HepG2 (cell line): ENCODE data around the gene ATP10A. TPM values are rescaled to one million over a fixed set of nuclear protein-coding genes. Genes with fewer than 3 reads are reported as not detected.
A peak's percentile ranks its signal among the peaks of the same experiment; 100 is the strongest.

Experiments
- ATAC-seq: fragments of 200-7000 bp; cut with Tn5 transposase; 3 replicates; pipeline ENCODE4 v1.9.1; 2020; ENCODE audit warnings: mild to moderate bottlenecking, moderate library complexity
- BruUV-seq: library from RNA; stranded (reverse); fragments of 400-500 nt; replicated peaks from 2 replicates; lab custom pipeline; 2021; lab: Mats Ljungman, UMichigan
- CTCF ChIA-PET: fragments of 300-600 bp; formaldehyde crosslinking; extraction: SDS; loops from one replicate; lab custom pipeline; 2021; ENCODE audit warnings: low total read pairs, inconsistent platforms, low intra/inter-chr PET ratio; lab: Yijun Ruan, JAX
- POLR2A ChIA-PET: fragments of 350-600 bp; sonication (Branson Sonifier 250); formaldehyde crosslinking; loops from one replicate; lab custom pipeline; 2020; ENCODE audit warnings: antibody characterized with exemption, inconsistent platforms; lab: Yijun Ruan, JAX
- DNase-seq: peaks from one replicate; pipeline ENCODE4 v3.0.0-alpha.2; 2015; ENCODE audit warnings: low spot score
- FAIRE-seq: peaks from 3 replicates; lab custom pipeline; 2011; peaks lifted over from hg19 to GRCh38; lab: Jason Lieb, UNC
- H2AFZ ChIP-seq: one replicate; pipeline ENCODE4 v1.6.1; 2011; ENCODE audit warnings: low read length, inconsistent platforms
- H3K27ac ChIP-seq: fragments of 300-600 bp; 3 replicates; pipeline ENCODE4 v1.8.0; 2011; ENCODE audit warnings: mixed run types, mild to moderate bottlenecking, mixed read lengths, low read length, inconsistent platforms; ENCODE audit not compliant: insufficient read depth; ENCODE audit errors: extremely low read length
- H3K27me3 ChIP-seq, 2 experiments: fragments of 200-600 bp in 1 of 2; 2 replicates in 1 of 2; 3 replicates in 1 of 2; pipeline versions ENCODE4 v1.6.0 to v1.8.0; 2011; ENCODE audit warnings: low read length in 2 of 2, mild to moderate bottlenecking in 2 of 2, moderate library complexity in 2 of 2, inconsistent platforms in 1 of 2; ENCODE audit not compliant: insufficient read depth in 2 of 2, control insufficient read depth in 1 of 2
- H3K36me3 ChIP-seq, 2 experiments: fragments of 200-600 bp in 1 of 2; replicated peaks in 1 of 2; 2 replicates in 1 of 2; 3 replicates in 1 of 2; pipeline versions ENCODE4 v1.5.1 to v1.8.0; 2011; ENCODE audit warnings: low read length in 2 of 2, inconsistent platforms in 1 of 2; ENCODE audit not compliant: insufficient read depth in 2 of 2, control insufficient read depth in 1 of 2
- H3K4me1 ChIP-seq: 2 replicates; pipeline ENCODE4 v1.5.1; 2012; ENCODE audit warnings: low read length, inconsistent platforms; ENCODE audit not compliant: insufficient read depth
- H3K4me2 ChIP-seq: 2 replicates; pipeline ENCODE4 v1.6.0; 2011; ENCODE audit warnings: low read depth, low read length, inconsistent platforms
- H3K4me3 ChIP-seq, 3 experiments: fragments of 200-600 bp in 1 of 3; sonication (generic), shearing (Covaris generic) in 1 of 3; replicated peaks in 1 of 3; 2 replicates each; pipeline ENCODE4 v1.5.1; 2011 to 2016; ENCODE audit warnings: low read length in 3 of 3, inconsistent platforms in 2 of 3, low read depth in 2 of 3, mild to moderate bottlenecking in 2 of 3, control low read depth in 1 of 3, mixed read lengths in 1 of 3; ENCODE audit not compliant: insufficient read depth in 1 of 3
- H3K79me2 ChIP-seq: one replicate; pipeline ENCODE4 v1.6.1; 2011; ENCODE audit warnings: low read length, inconsistent platforms; ENCODE audit not compliant: insufficient read depth
- H3K9ac ChIP-seq: 2 replicates; pipeline ENCODE4 v1.6.0; 2011; ENCODE audit warnings: mild to moderate bottlenecking, low read depth, low read length, inconsistent platforms; ENCODE audit not compliant: insufficient read depth
- H3K9me3 ChIP-seq: 2 replicates; pipeline ENCODE4 v1.5.1; 2012; ENCODE audit warnings: mild to moderate bottlenecking, low read length
- H4K20me1 ChIP-seq: 2 replicates; pipeline ENCODE4 v1.6.0; 2011; ENCODE audit warnings: inconsistent platforms, mild to moderate bottlenecking, low read length, moderate library complexity; ENCODE audit not compliant: insufficient read depth
- ARNT2 ChIP-seq: sonication (generic); formaldehyde crosslinking; IDR thresholded peaks from 2 replicates; pipeline ENCODE4 v1.8.0; 2022; ENCODE audit warnings: mild to moderate bottlenecking, low read depth, missing genetic modification reagents, moderate library complexity
- ATF7 ChIP-seq, 2 experiments: fragments of 450-650 bp in 1 of 2; sonication (generic) in 1 of 2; formaldehyde crosslinking in 1 of 2; IDR thresholded peaks; 2 replicates each; pipeline versions ENCODE4 v1.4.0 to v1.6.1; 2016 to 2020; ENCODE audit warnings: antibody characterized with exemption in 1 of 2, mild to moderate bottlenecking in 1 of 2, missing genetic modification reagents in 1 of 2
- CREB1 ChIP-seq, 2 experiments: fragments of 450-650 bp in 1 of 2; IDR thresholded peaks; 2 replicates each; pipeline ENCODE4 v1.6.1; 2016 to 2017; ENCODE audit warnings: control low read depth in 1 of 2, mild to moderate bottlenecking in 1 of 2, missing compliant biosample characterization in 1 of 2, missing genetic modification characterization in 1 of 2
- DNMT3B ChIP-seq: conservative IDR thresholded peaks from 2 replicates; pipeline ENCODE4 v1.6.1; 2016; ENCODE audit warnings: missing biosample characterization, control low read depth
- KLF11 ChIP-seq: IDR thresholded peaks from 2 replicates; pipeline ENCODE4 v1.6.1; 2016; ENCODE audit warnings: missing compliant biosample characterization
- MXD3 ChIP-seq: IDR thresholded peaks from 2 replicates; pipeline ENCODE4 v1.6.1; 2016; ENCODE audit warnings: mild to moderate bottlenecking, missing biosample characterization, missing genetic modification reagents
- NFATC3 ChIP-seq: sonication (generic); formaldehyde crosslinking; IDR thresholded peaks from 2 replicates; pipeline ENCODE4 v1.5.1; 2020; ENCODE audit warnings: mild to moderate bottlenecking, missing genetic modification reagents
- YEATS4 ChIP-seq: sonication (generic); formaldehyde crosslinking; IDR thresholded peaks from 2 replicates; pipeline ENCODE4 v1.4.0; 2020; ENCODE audit warnings: missing genetic modification reagents, borderline replicate concordance
- ZNF574 ChIP-seq: sonication (generic); formaldehyde crosslinking; IDR thresholded peaks from 2 replicates; pipeline ENCODE4 v1.4.0; 2020; ENCODE audit warnings: missing genetic modification reagents
- ZNF792 ChIP-seq: IDR thresholded peaks from 2 replicates; pipeline ENCODE4 v1.6.1; 2016
- WGBS: methylation state at CpG from one replicate; pipeline ENCODE4 v1.1.6; 2017; ENCODE audit warnings: low lambda C conversion rate; 5-methylcytosine and 5-hydroxymethylcytosine counted together
- in situ Hi-C: cut with HindIII; loops from 2 replicates; pipeline ENCODE4 v1.10.0; 2017; ENCODE audit warnings: low pct_unique_long_range_greater_than_20kb; ENCODE audit not compliant: extremely low pct_ligation_motif_present
- intact Hi-C: fragments of 100-400 bp; cut with micrococcal nuclease; formaldehyde crosslinking; loops from one replicate; pipeline ENCODE4 v1.10.0; 2022; ENCODE audit not compliant: unreplicated experiment
- polyA plus RNA-seq, 8 experiments: library from polyadenylated mRNA; depleted of rRNA in 3 of 8; stranded (reverse) in 7 of 8; unstranded in 1 of 8; fragments of >200 nt; fragmentation: Illumina TruSeq in 4 of 8; extraction: Trizol in 4 of 8; gene quantifications; 2 replicates each; pipeline versions ENCODE4 v1.2.1 to v1.2.3, GENCODE V29; 2011 to 2016; ENCODE audit warnings: low read depth in 4 of 8, missing spikeins in 1 of 8, mixed read lengths in 1 of 8; ENCODE audit not compliant: insufficient read depth in 1 of 8
- total RNA-seq, 5 experiments: library from RNA; depleted of rRNA; stranded (reverse); fragments of >200 nt; fragmentation: Illumina TruSeq; extraction: Trizol; gene quantifications; 2 replicates each; pipeline ENCODE4 v1.2.3, GENCODE V29; 2016; ENCODE audit warnings: low read depth in 1 of 5
- TF ChIP-seq, protein P1 (sequence below): sonication (generic); formaldehyde crosslinking; IDR thresholded peaks from 2 replicates; pipeline ENCODE4 v1.8.0; 2023; ENCODE audit warnings: mild to moderate bottlenecking, missing genetic modification reagents

ATP10A gene
- total and polyA plus RNA-seq, 2 of the 13 experiments (the other 11 are each of a cell fraction or from before 2014, with no cell fraction given), result 0.58 to 4.2 TPM

- Histone ChIP-seq H3K4me3 (no peak overlapping the region), H3K27me3 (no peaks in the 10 kb centered on the region), H3K27ac (no peak overlapping the region), H3K9me3 (no peaks in the 10 kb centered on the region), H3K4me1 (no peaks in the 10 kb centered on the region), H3K4me2 (no peak overlapping the region), H3K36me3 (no peaks in the 10 kb centered on the region), H2AFZ (no peak overlapping the region), H4K20me1 (no peaks in the 10 kb centered on the region), H3K79me2 (no peaks in the 10 kb centered on the region), H3K9ac (no peak overlapping the region)
- ATAC-seq, result no peak
- intact Hi-C loops, result no loop called here
- no peak for DNase-seq
- ChIA-PET CTCF (no interaction called here), POLR2A (no interaction called here)
- in situ Hi-C loops, result no loop called here
- FAIRE-seq, result no peak
- no TSS peak for BruUV-seq
- TF ChIP-seq KLF11 (CRISPR knock-in tag), result no peak
- no peak for TF ChIP-seq DNMT3B (CRISPR knock-in tag)
- no peak for TF ChIP-seq ARNT2 (CRISPR knock-in tag)
- TF ChIP-seq MXD3 (CRISPR knock-in tag), result no peak
- TF ChIP-seq ZNF792, result no peak
- no peak for TF ChIP-seq YEATS4 (CRISPR knock-in tag)
- peak; percentile 38; the same call in 1 of the 2 replicates for TF ChIP-seq CREB1 (IDR thresholded peaks at IDR 0.05)
- no peak for TF ChIP-seq CREB1 (CRISPR knock-in tag; IDR thresholded peaks at IDR 0.05)
- TF ChIP-seq ZNF574, result no peak
- TF ChIP-seq ATF7 (IDR thresholded peaks at IDR 0.05), result peak; percentile 22; the same call in 1 of the 2 replicates
- no peak for TF ChIP-seq ATF7 (CRISPR knock-in tag; IDR thresholded peaks at IDR 0.05)
- TF ChIP-seq, protein P1, sequence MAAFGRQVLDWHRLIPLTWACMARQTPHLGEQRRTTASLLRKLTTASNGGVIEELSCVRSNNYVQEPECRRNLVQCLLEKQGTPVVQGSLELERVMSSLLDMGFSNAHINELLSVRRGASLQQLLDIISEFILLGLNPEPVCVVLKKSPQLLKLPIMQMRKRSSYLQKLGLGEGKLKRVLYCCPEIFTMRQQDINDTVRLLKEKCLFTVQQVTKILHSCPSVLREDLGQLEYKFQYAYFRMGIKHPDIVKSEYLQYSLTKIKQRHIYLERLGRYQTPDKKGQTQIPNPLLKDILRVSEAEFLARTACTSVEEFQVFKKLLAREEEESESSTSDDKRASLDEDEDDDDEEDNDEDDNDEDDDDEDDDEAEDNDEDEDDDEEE (CRISPR knock-in tag), result no peak
- no peak for TF ChIP-seq NFATC3 (CRISPR knock-in tag)
- WGBS, result 56% methylated on average over 3 of the region's 3 CpGs
Measured at GRCh38 chr15:25829073-25829472, 34.1 kb downstream of the ATP10A start.
